ENCODE results near the gene EPB41L1. TPM values are rescaled to one million over a fixed set of nuclear protein-coding genes. Genes with fewer than 3 reads are reported as not detected.

The EPB41L1 gene
- total and polyA plus RNA-seq, 2 experiments from 2014 or later, result 24.1 to 48.7 TPM

- ATAC-seq, result no peak
- no peaks in the 10 kb centered on the region for H3K9me3 Mint-ChIP-seq
- H3K4me3 Mint-ChIP-seq, result no peak overlapping the region
- H3K27ac Mint-ChIP-seq, result no peak overlapping the region
- H3F3A ChIP-seq (replicated peaks; ENCODE audit: low read depth), result no peaks in the 10 kb centered on the region
- H3K36me3 Mint-ChIP-seq (ENCODE audit: low read depth), result no peaks in the 10 kb centered on the region; the same call in 2 of the 3 replicates
- H3K27me3 Mint-ChIP-seq (ENCODE audit: insufficient read depth, low read depth, poor library complexity), result peaks cover 7% of the 10 kb centered on the region
- no peaks in the 10 kb centered on the region for H3K9me2 ChIP-seq (ENCODE audit: insufficient read depth)
- no peak for DNase-seq (ENCODE audit: low spot score)
- no peak overlapping the region for H3K4me2 ChIP-seq
- H4K20me1 ChIP-seq (replicated peaks; ENCODE audit: insufficient read depth), result peaks cover 11% of the 10 kb centered on the region; the same call in 1 of the 2 replicates
- no peak overlapping the region for H2AFZ ChIP-seq
- no peaks in the 10 kb centered on the region for H3K79me2 ChIP-seq (replicated peaks; ENCODE audit: insufficient read depth)
- H3K4me3 ChIP-seq, result no peak overlapping the region
- H3K36me3 ChIP-seq (ENCODE audit: insufficient read depth), result no peaks in the 10 kb centered on the region
- peaks cover 14% of the 10 kb centered on the region for H3K4me1 Mint-ChIP-seq
- TF ChIP-seq CTCF (conservative IDR thresholded peaks at IDR 0.05; ENCODE audit: low read depth in 2 of 2) (peak in 1 of 2 experiments; percentile 15; a peak in 1 of 4 replicates), CREB1 (CRISPR knock-in tag; IDR thresholded peaks at IDR 0.05; ENCODE audit: low read depth) (no peak)
- H3K27ac ChIP-seq (ENCODE audit: low read depth), result no peak overlapping the region
- peaks cover 17% of the 10 kb centered on the region for H3K4me1 ChIP-seq (ENCODE audit: insufficient read depth)
- no peaks in the 10 kb centered on the region for H3K27me3 ChIP-seq (ENCODE audit: insufficient read depth)
Measured at GRCh38 chr20:36175475-36175995, 21.0 kb downstream of the EPB41L1 start.

- Mint-ChIP-seq H3K27me3 (ENCODE audit: insufficient read depth, low read depth, poor library complexity) (peaks cover 9% of the 10 kb centered on the region), H3K27ac (no peak overlapping the region), H3K4me1 (peaks cover 10% of the 10 kb centered on the region), H3K36me3 (ENCODE audit: low read depth) (no peaks in the 10 kb centered on the region; the same call in 2 of the 3 replicates), H3K4me3 (no peak overlapping the region), H3K9me3 (no peaks in the 10 kb centered on the region)
- ATAC-seq (no peak), DNase-seq (ENCODE audit: low spot score) (no peak)
- Histone ChIP-seq H3K4me3 (no peak overlapping the region), H3K27ac (ENCODE audit: low read depth) (no peak overlapping the region), H3F3A (replicated peaks; ENCODE audit: low read depth) (no peaks in the 10 kb centered on the region), H4K20me1 (replicated peaks; ENCODE audit: insufficient read depth) (peaks cover 5% of the 10 kb centered on the region; the same call in 1 of the 2 replicates), H3K79me2 (replicated peaks; ENCODE audit: insufficient read depth) (no peaks in the 10 kb centered on the region), H3K9me2 (ENCODE audit: insufficient read depth) (no peaks in the 10 kb centered on the region), H3K36me3 (ENCODE audit: insufficient read depth) (no peaks in the 10 kb centered on the region), H3K4me1 (ENCODE audit: insufficient read depth) (peaks cover 12% of the 10 kb centered on the region; the same call in 1 of the 2 replicates), H3K27me3 (ENCODE audit: insufficient read depth) (no peaks in the 10 kb centered on the region), H2AFZ (no peak overlapping the region), H3K4me2 (no peak overlapping the region)
- TF ChIP-seq JUNB (IDR thresholded peaks at IDR 0.05; ENCODE audit: unreplicated experiment), result no peak
- TF ChIP-seq STAT1 (IDR thresholded peaks at IDR 0.05; ENCODE audit: unreplicated experiment), result no peak
- no peak for TF ChIP-seq ZNF114 (CRISPR knock-in tag; IDR thresholded peaks at IDR 0.05)
- no peak for TF ChIP-seq EZH2 (IDR thresholded peaks at IDR 0.05; ENCODE audit: low read depth, unreplicated experiment)
- no peak for TF ChIP-seq CTCF (conservative IDR thresholded peaks at IDR 0.05; ENCODE audit: low read depth in 2 of 2)
- no peak for TF ChIP-seq POLR2AphosphoS5 (IDR thresholded peaks at IDR 0.05; ENCODE audit: low read depth)
- no peak for TF ChIP-seq CREB1 (CRISPR knock-in tag; IDR thresholded peaks at IDR 0.05; ENCODE audit: low read depth)
- TF ChIP-seq NANOG (IDR thresholded peaks at IDR 0.05; ENCODE audit: borderline replicate concordance), result no peak
- no peak for TF ChIP-seq ETS1 (IDR thresholded peaks at IDR 0.05)
- no peak for TF ChIP-seq REST (IDR thresholded peaks at IDR 0.05; ENCODE audit: unreplicated experiment)
- TF ChIP-seq EZH2phosphoT487 (IDR thresholded peaks at IDR 0.05; ENCODE audit: unreplicated experiment), result no peak
Measured at GRCh38 chr20:36177716-36178115, 23.2 kb downstream of the EPB41L1 start.
